Epithelial cell of proximal tubule (primary cell): ENCODE measurements around the gene MBNL1. TPM values are rescaled to one million over a fixed set of nuclear protein-coding genes. Genes with fewer than 3 reads are reported as not detected.

Experiments
- DNase-seq: peaks from one replicate; pipeline ENCODE4 v3.0.0-alpha.2; 2011; ENCODE audit warnings: low read depth
- H3K4me3 ChIP-seq: 2 replicates; pipeline ENCODE4 v1.5.1; 2011; ENCODE audit warnings: low read depth, mild to moderate bottlenecking, low read length
- CTCF ChIP-seq: conservative IDR thresholded peaks from 2 replicates; pipeline ENCODE4 v1.5.1; 2012; ENCODE audit warnings: low read depth, mild to moderate bottlenecking, low read length
- total RNA-seq: library from RNA; depleted of rRNA; stranded (reverse); fragments of >200 nt; gene quantifications from 2 replicates; pipeline ENCODE4 v1.2.3, GENCODE V29; 2015

The MBNL1 gene
- total RNA-seq, 1 donor from 2014 or later = 75.3 TPM

GRCh38 chr3:152457500-152458375, 189.0 kb downstream of the MBNL1 start:
- no peak for TF ChIP-seq CTCF
- no peak overlapping the region for H3K4me3 ChIP-seq
- no peak for DNase-seq

DNA sequence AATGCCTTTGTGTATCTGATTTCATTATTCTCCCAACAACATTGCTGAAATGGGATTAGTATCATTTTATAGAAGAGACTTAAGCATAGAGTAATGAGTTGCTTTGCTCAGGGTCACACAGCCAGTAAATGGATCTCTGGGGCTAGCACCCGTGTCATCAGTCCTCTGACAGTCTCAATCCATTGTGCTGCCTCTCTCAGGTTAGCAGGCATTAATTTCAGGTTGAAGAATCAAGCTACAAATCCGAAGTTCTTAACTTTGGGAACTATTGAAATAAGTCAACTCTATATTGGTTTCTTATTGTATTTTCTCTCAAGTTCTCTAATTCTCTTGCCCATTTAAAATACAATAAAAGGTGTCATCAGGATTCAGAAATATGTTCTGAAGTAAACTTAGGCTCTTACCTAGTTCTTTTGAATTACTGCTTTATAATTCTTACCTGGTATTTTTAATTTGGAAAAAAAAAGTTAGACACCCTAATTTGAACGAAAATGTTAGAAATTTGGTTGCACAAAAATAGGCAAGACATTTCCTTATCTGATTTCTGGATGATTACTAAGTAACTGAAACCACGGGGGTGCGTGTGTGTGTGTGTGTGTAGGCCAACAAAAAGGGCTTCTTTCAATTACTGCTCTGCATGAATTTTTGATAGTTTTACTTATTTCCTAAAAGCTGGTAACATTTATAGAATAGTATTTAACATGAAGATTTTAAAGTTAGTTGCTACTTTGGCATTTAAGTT, 189.8 kb downstream of the MBNL1 start:
- DNase-seq = no peak
- TF ChIP-seq CTCF = no peak
- H3K4me3 ChIP-seq = no peak overlapping the region

DNA sequence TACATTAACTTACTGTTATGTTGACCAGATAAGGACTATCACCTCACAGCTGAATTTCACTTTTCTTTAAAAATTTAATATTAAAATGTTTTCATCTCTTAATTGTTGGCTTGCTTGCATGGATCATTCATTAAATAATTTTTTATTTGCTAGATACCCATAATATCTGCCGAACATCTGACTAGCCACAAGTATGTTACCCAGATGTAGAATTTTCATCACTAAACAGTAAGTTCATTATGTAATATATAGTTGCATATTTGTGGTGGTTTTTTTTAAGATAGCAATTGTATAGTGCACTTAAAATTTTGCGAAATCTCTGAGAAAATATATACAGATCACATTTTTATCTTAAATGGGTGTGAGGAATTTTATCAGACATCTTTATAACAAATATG, 190.4 kb downstream of the MBNL1 start:
- no peak for DNase-seq
- TF ChIP-seq CTCF = no peak
- H3K4me3 ChIP-seq = no peak overlapping the region

- no peak for DNase-seq
- H3K4me3 ChIP-seq = no peak overlapping the region
- no peak for TF ChIP-seq CTCF
Measured at GRCh38 chr3:152459572-152459971, 190.8 kb downstream of the MBNL1 start.

DNA sequence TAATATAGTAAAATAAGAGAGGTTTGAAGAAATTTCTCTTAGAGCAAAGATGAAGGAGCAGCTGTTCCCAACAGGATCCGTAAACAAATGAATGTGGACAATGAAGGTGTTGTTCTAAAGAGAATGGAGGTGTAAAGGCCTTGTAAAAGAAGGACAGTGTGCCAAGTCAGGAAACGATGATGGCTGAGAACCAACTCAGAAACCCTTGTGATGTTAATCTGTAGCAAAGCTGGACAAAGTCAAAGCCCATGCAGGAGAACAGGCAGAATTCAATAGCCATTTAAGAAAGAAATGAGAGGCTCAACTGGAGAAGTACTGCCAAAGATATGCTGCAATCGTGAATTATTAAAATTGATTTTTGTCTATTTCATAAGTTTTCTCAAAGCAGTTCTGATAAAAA, 192.2 kb downstream of the MBNL1 start:
- H3K4me3 ChIP-seq = no peak overlapping the region
- no peak for TF ChIP-seq CTCF
- DNase-seq = no peak

DNA sequence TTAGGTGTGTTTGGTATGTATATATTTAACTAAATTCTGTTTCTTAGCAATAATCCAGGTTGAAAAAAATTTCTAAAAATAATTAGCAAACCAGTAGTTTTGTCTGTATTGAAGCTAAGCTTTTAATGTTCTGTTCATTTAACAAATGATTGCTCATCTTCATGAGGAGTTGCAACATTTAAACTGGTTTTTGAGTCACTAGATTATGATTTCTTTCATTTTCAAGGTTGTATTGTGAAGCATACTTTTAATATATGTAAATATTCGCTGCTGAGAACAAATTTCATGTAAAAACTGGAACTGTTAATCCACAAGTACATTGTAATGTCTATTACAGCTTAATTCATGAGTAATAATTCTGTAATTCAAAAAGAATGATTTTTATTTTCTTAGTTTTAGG, 192.7 kb downstream of the MBNL1 start:
- no peak for TF ChIP-seq CTCF
- no peak for DNase-seq
- H3K4me3 ChIP-seq = no peak overlapping the region
